ENCODE results near the gene NID2.

The NID2 gene

DNA sequence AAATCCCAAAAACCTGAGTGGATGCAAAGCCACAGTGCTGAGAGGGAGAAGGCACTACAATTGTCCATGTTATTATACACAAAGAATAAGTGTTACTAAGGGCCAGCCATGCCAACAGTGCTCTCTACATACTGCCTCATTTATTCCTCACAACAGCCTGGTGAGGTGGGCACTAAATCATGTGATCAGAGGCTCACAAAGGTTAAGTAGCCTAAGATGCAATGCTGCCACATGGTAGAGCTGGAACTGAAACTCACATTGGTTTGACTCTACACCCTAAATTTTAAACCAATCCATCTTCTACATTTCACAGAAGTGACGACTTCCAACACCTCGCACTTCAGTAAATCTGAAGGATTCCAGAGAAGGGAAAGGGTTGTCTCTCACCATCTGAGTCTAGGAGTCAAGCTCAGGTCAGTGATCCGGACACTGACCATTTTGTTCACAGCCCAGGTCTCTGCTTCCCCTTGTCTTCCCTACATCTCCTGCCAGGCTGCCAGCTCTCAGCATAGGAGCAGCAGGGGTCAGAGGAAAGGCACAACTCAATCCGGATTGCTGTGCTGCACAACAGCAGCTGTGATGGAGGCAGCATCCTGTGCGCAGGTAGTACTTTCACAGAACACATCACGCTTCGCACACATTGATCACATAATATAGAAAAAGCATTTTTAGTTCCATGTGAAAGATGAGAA is 29.6 kb downstream of the NID2 start:
- no peak for TF ChIP-seq POLR2AphosphoS5 (IDR thresholded peaks at IDR 0.05; ENCODE audit: low read depth, low read length)
- FAIRE-seq: no peak
- DNase-seq (ENCODE audit: insufficient read length): no peak

DNA sequence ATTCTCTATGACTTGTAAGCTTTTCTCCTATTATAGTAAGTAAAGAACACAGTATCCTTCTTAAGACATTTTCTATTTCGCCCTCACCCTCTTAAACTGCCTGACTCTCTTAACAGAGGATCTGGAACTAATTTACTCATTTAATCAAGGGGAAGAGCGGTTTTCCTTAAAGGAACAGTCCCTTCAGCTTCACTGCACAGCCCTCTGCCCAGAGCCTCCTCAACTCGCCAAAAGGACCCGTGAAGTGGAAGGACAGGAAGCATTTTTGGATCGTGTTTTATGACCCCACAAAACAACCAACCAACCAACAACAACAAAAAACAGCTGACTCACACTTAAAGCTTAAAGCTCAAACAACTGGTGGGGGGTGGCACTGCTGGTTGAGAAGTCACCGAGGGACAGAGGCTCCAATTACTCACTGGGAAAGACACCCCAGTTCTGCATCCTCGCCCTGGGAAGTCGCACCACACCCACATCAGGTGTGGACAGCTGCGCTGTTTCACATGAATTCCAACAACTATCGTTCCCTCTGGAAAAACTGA is 35.7 kb downstream of the NID2 start:
- FAIRE-seq: no peak

GRCh38 chr14:52032204-52032801 is 36.6 kb downstream of the NID2 start:
- TF ChIP-seq TAF1 (IDR thresholded peaks at IDR 0.05; ENCODE audit: borderline replicate concordance, low read depth, low read length) (no peak), POLR2A (IDR thresholded peaks at IDR 0.05; ENCODE audit: low read depth, low read length) (no peak)
- no peak for FAIRE-seq

More for the DNA sequence above, 35.7 kb downstream of the NID2 start:
- DNase-seq (ENCODE audit: insufficient read length): no peak
- TF ChIP-seq TAF1 (IDR thresholded peaks at IDR 0.05; ENCODE audit: borderline replicate concordance, low read depth, low read length) (no peak), POLR2A (IDR thresholded peaks at IDR 0.05; ENCODE audit: low read depth, low read length) (no peak), POLR2AphosphoS5 (IDR thresholded peaks at IDR 0.05; ENCODE audit: low read depth, low read length) (no peak)

GRCh38 chr14:52031781-52032180 is 37.1 kb downstream of the NID2 start:
- DNase-seq (ENCODE audit: insufficient read length) (no peak), FAIRE-seq (no peak)
- TF ChIP-seq POLR2AphosphoS5 (IDR thresholded peaks at IDR 0.05; ENCODE audit: low read depth, low read length) (no peak), TAF1 (IDR thresholded peaks at IDR 0.05; ENCODE audit: borderline replicate concordance, low read depth, low read length) (no peak), POLR2A (IDR thresholded peaks at IDR 0.05; ENCODE audit: low read depth, low read length) (no peak)

More at GRCh38 chr14:52032204-52032801, 36.6 kb downstream of the NID2 start:
- no peak for DNase-seq (ENCODE audit: insufficient read length)

DNA sequence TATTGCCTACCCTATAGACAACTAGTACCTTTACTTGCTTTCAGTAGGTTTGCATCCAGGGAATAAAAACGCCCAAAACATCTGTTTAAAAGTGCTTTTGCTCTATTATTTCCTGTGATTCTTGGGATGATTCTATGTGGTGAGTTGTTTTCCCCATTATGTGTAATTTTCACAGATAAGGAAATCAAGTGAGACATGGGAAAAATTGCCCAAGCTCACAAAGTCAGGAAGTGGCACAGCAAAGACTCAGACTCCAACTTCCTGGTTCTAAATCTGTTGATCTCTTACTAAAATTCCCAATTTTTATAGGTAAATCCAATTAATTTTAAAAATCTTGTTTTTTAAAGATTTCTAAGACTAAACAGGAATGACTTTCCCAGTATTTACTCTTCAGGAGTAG is 39.0 kb downstream of the NID2 start:
- DNase-seq (ENCODE audit: insufficient read length) (no peak), FAIRE-seq (no peak)
- TF ChIP-seq POLR2A (IDR thresholded peaks at IDR 0.05; ENCODE audit: low read depth, low read length) (no peak), POLR2AphosphoS5 (IDR thresholded peaks at IDR 0.05; ENCODE audit: low read depth, low read length) (no peak), TAF1 (IDR thresholded peaks at IDR 0.05; ENCODE audit: borderline replicate concordance, low read depth, low read length) (no peak)

DNA sequence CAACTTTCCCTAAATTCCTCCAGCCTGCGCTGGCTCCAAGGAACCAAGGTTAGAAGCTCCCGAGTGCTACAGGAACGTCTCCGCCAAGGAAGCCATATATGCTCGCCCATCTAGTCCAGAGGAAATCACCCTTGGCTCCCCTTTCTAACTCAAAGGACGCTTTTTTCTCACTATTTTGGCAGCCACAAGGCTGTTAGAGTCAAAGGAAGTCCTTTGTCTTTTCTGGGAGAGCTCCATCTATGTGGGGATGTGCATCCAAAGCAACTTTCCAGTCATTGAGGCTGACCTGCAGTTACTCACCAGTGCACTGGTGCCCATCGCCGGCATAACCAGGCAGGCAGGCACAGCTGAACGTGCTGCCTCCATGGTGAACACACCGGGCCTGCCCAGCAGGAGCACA is 42.0 kb downstream of the NID2 start:
- no peak for TF ChIP-seq POLR2AphosphoS5 (IDR thresholded peaks at IDR 0.05; ENCODE audit: low read depth, low read length)
- no peak for TF ChIP-seq TAF1 (IDR thresholded peaks at IDR 0.05; ENCODE audit: borderline replicate concordance, low read depth, low read length)
- no peak for TF ChIP-seq POLR2A (IDR thresholded peaks at IDR 0.05; ENCODE audit: low read depth, low read length)
- FAIRE-seq (no peak), DNase-seq (ENCODE audit: insufficient read length) (no peak)

GRCh38 chr14:52026017-52026660 is 42.7 kb downstream of the NID2 start:
- FAIRE-seq (no peak), DNase-seq (ENCODE audit: insufficient read length) (no peak)
- TF ChIP-seq POLR2AphosphoS5 (IDR thresholded peaks at IDR 0.05; ENCODE audit: low read depth, low read length) (no peak), TAF1 (IDR thresholded peaks at IDR 0.05; ENCODE audit: borderline replicate concordance, low read depth, low read length) (no peak), POLR2A (IDR thresholded peaks at IDR 0.05; ENCODE audit: low read depth, low read length) (no peak)

DNA sequence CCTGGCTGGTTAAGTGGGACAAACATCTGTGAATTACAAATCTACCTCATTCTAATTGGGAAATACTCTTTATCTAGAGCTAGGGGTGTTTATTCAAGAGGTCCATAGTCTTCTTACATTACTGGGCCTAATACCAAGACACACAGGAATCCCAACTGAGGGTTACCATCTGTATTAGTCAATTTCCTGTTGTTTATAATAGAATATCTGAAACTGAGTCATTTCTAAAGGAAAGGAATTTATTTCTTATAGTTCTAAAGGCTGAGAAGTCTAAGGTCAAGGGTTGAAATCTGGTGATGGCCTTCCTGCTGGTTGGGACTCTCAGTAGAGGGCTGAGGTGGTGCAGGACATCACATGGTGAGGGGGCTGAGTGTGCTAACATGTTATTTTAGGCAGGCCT is 43.5 kb downstream of the NID2 start:
- TF ChIP-seq POLR2A (IDR thresholded peaks at IDR 0.05; ENCODE audit: low read depth, low read length) (no peak), TAF1 (IDR thresholded peaks at IDR 0.05; ENCODE audit: borderline replicate concordance, low read depth, low read length) (no peak), POLR2AphosphoS5 (IDR thresholded peaks at IDR 0.05; ENCODE audit: low read depth, low read length) (no peak)
- FAIRE-seq (no peak), DNase-seq (ENCODE audit: insufficient read length) (no peak)

- TF ChIP-seq TAF1 (IDR thresholded peaks at IDR 0.05; ENCODE audit: borderline replicate concordance, low read depth, low read length): no peak
- TF ChIP-seq POLR2A (IDR thresholded peaks at IDR 0.05; ENCODE audit: low read depth, low read length): no peak
- no peak for TF ChIP-seq POLR2AphosphoS5 (IDR thresholded peaks at IDR 0.05; ENCODE audit: low read depth, low read length)
- FAIRE-seq: no peak
- DNase-seq (ENCODE audit: insufficient read length): no peak
Measured at GRCh38 chr14:52023518-52023917, 45.3 kb downstream of the NID2 start.

GRCh38 chr14:52021957-52022600 is 46.8 kb downstream of the NID2 start:
- peak; percentile 23 for DNase-seq (ENCODE audit: insufficient read length)
- TF ChIP-seq POLR2A (IDR thresholded peaks at IDR 0.05; ENCODE audit: low read depth, low read length) (no peak), TAF1 (IDR thresholded peaks at IDR 0.05; ENCODE audit: borderline replicate concordance, low read depth, low read length) (no peak), POLR2AphosphoS5 (IDR thresholded peaks at IDR 0.05; ENCODE audit: low read depth, low read length) (no peak)
- peak; percentile 87 for FAIRE-seq

DNA sequence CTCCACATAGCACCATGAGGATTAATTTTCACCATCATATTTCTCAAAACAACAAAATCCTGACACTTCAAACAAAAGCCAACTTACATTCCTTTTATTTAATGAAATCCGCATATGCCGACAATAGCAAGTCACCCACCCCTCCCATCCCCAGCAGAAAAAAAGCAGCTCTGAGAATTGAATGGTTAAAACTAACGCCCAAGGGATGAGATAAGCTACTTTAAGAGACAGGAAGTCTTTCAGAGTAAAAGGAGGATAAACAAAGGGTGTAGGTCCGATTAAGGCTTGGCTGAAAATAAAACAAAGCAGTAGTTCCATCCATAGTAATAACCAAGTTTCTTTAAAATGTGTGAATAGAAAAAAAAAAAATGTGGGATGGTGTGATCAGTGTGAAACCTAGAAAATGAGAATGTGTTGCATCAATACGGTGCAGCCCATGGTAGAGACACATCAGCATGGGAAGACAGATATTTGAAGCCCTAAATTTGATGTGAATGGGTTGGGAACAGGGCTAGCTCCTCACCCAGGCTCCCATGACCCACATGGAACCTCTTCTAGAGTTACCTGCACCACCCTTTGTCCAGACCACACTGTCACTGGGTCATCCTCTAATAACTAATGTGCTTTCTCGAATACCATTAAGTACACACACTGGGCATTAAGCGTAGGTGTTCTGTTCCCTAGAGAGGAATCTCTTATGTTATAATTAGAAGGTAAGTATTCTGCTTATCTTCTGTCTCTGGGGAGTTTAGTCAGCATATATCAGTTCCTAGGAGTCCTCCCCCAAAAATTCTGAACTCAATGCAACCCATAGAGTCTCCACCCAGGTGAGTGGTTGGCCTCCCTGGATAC is 47.8 kb downstream of the NID2 start:
- FAIRE-seq: no peak

More for the DNA sequence above, 47.8 kb downstream of the NID2 start:
- no peak for TF ChIP-seq POLR2AphosphoS5 (IDR thresholded peaks at IDR 0.05; ENCODE audit: low read depth, low read length)
- TF ChIP-seq POLR2A (IDR thresholded peaks at IDR 0.05; ENCODE audit: low read depth, low read length): no peak
- TF ChIP-seq TAF1 (IDR thresholded peaks at IDR 0.05; ENCODE audit: borderline replicate concordance, low read depth, low read length): no peak
- no peak for DNase-seq (ENCODE audit: insufficient read length)

Data from GM12892 (cell line).